GM18508 (cell line): Measurements from ENCODE around the gene ETF1.
"Not testable (repeated sequence)": the region's sequence is repeated elsewhere in the genome, so short reads cannot be mapped to it uniquely, and the experiment has no call there.

ENCODE experiments used
- ATAC-seq: cut with Tn5 transposase; IDR thresholded peaks from one replicate; pipeline ENCODE4 v1.9.1; 2021; ENCODE audit warnings: moderate number of reproducible peaks; ENCODE audit not compliant: insufficient read depth, unreplicated experiment

The ETF1 gene

GRCh38 chr5:138533973-138534941, 8.8 kb downstream of the ETF1 start:
- no peak for ATAC-seq

- no peak for ATAC-seq
These were observed 13.2 kb downstream of the ETF1 start for GRCh38 chr5:138529812-138530211.

DNA sequence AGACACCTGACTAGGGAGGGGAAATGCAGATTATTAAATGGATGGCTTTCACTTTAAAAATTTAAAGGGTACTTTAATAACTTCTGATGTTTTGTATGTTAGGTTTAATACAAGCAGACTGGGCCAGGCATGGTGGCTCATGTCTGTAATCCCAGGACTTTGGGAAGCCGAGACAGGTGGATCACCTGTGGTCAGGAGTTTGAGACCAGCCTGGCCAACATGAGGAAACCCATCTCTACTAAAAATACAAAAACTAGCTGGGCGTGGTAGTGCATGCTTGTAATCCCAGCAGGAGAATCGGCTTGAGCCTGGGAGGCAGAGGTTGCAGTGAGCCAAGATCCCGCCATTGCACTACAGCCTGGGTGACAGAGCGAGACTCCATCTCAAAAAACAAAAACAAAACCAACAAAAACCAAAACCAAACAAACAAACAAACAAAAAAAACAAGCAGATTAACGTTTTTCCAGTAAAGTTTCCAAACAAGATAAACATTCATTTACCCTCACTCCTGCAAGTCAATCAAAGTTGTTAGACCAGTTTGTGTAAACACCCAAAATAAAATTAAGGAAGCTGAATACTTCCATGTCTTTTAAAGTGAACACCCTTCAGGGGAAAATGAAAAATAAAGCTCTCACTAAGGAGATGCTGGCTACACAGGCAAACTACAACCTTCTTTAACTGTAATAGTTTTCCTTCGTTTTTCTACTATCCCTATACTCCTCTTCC, 14.1 kb downstream of the ETF1 start:
- no peak for ATAC-seq

GRCh38 chr5:138528208-138528607, 14.8 kb downstream of the ETF1 start:
- no peak for ATAC-seq

DNA sequence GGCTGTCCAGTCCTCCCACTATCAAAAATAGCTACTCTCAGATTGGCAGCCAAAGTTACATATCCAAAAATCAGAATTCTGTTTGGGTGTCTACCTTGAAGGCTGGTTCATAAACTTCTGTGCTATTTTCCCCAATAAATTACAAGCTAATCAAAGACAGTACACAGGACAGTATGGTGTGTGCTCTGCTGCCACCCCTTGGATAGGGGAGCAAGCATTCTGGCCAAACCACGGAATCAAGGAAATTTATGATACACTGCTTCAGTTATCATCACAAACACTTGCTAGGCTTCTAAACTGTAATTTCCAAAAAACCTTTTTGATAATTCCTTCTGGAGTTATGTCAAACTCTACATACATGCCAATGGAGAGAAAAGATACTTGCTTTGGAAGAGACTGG, 15.9 kb downstream of the ETF1 start:
- no peak for ATAC-seq

DNA sequence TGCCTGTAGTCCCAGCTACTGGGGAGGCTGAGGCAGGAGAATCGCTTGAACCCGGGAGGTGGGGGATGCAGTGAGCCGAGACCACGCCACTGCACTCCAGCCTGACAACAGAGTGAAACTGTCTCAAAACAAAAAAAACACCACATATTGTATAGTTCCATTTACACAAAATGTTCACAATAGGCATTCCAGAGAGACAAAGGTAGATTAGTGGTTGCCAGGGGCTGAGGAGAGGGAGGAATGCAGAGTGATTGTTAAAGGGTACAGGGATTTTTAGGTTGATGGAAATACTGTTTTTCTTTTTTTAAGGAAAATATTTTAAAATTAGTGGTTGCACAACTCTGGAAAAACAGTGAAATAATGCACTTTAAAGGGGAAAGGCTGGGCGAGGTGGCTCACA, 19.6 kb downstream of the ETF1 start:
- ATAC-seq = no peak

GRCh38 chr5:138520971-138521370, 22.1 kb downstream of the ETF1 start:
- no peak for ATAC-seq

GRCh38 chr5:138517437-138517836, 25.6 kb downstream of the ETF1 start:
- ATAC-seq = no peak

GRCh38 chr5:138515556-138516245, 27.3 kb downstream of the ETF1 start:
- no peak for ATAC-seq

- ATAC-seq = no peak
These were observed 29.0 kb downstream of the ETF1 start for GRCh38 chr5:138514021-138514420.

DNA sequence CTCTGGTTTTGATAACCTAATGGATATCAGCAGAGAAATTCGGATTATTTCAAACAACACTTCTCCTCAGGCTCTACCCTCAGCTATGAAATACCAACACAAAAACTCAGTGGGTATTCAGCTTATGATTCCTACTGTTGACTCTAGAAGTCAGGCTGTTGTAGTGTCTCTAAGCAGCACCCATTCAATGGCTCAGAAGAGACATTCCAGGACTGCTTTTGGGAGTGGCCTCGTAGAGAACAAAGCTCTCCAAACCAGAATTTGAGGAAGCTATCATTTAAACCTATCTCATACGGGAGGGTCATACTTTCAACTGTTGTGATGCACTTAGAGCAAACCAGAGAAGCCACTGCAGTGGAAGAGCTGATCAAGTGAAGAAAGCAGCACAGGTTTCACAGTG, 34.1 kb downstream of the ETF1 start:
- no peak for ATAC-seq

- not testable (repeated sequence) for ATAC-seq
These were observed 35.6 kb downstream of the ETF1 start for GRCh38 chr5:138507485-138507884.

GRCh38 chr5:138506370-138507306, 36.4 kb downstream of the ETF1 start:
- ATAC-seq = no peak

DNA sequence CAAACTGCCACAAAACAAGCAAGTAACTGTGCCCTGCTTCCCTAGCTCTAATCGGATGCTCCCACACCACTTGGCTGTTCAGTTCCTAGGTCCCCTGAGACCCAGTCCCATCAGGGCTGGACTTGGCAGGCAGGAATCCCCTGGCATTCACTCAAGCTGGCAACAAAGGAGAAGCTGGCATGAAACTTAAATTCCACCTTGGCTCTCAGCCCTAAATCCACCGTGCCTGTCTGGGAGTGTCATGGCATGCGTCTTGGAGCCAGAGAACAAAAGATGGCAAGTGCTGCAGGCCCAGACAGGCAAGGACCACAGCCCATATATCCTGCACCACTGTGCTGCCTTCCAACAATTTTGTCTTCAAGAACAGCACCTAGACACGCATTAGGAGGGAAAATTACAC, 38.2 kb downstream of the ETF1 start:
- no peak for ATAC-seq

DNA sequence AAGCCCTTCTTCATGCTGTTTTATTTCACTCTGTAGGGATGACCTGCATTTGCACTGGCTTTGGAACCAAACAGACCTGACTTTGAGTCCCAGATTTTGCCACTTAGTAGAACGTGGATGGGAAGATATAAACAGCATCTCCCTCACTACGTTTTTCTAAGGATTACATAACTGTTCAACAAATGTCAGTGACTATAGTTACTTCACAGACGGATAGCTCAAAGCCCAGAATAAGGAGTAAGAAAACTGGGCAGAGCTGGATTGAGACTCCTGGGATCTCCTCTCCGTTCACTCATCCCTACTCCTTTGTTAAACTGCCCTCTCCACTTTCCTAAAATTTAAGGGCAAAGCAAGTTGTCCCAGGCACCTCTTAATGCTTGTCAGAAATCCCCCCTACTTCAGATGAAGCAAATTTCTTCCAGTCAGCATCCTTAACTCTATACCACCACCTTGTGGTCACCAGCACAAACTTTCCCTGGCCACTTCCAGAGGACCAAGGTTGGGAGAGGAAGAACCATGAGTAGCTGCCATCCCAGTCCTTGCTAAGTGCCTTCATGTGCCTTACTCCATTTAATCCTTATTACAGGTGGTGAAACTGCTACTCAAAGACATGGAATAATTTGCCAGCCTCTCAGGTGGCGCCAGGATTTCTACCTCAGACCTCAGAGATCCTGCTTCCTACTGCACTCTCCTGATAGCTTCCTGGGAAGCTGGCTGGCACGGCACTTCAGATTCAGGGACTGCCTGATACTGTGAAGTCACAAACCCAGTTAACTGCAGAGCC, 39.4 kb downstream of the ETF1 start:
- ATAC-seq = no peak

DNA sequence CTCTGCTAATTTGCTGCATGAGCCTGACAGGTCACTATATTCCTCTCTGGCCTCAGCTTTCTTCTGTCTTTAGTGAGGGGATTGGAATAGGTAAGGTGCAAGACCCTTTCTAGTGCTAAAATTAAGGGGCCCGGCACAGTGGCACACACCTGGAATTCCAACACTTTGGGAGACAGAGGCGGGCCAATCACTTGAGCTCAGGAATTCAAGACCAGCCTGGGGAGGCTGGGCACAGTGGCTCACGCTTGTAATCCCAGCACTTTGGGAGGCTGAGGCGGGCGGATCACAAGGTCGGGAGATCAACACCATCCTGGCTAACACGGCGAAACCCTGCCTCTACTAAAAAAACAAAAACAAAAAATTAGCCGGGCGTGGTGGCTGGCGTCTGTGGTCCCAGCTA, 40.5 kb downstream of the ETF1 start:
- no peak for ATAC-seq

GRCh38 chr5:138502121-138502520, 40.9 kb downstream of the ETF1 start:
- no peak for ATAC-seq

- no peak for ATAC-seq
These were observed 44.7 kb downstream of the ETF1 start for GRCh38 chr5:138498376-138498775.

- no peak for ATAC-seq
These were observed 47.7 kb downstream of the ETF1 start for GRCh38 chr5:138495351-138495750.
